ENCODE results near the gene YIPF5.

GRCh38 chr5:144125163-144125726, 45.2 kb downstream of the YIPF5 start:
- TF ChIP-seq FOXM1 (IDR thresholded peaks at IDR 0.05; ENCODE audit: borderline replicate concordance): no peak
- TF ChIP-seq ZNF384 (IDR thresholded peaks at IDR 0.05): no peak
- TF ChIP-seq NFRKB (IDR thresholded peaks at IDR 0.05): no peak
- no peak for TF ChIP-seq ELF4 (IDR thresholded peaks at IDR 0.05)
- TF ChIP-seq FOXA1 (IDR thresholded peaks at IDR 0.05): no peak
- TF ChIP-seq TARDBP (IDR thresholded peaks at IDR 0.05): no peak
- TF ChIP-seq SUZ12 (IDR thresholded peaks at IDR 0.05): no peak
